AG10803 (cell line): Measurements from ENCODE around the gene FBXO30.

ENCODE experiments used
- DNase-seq: peaks from one replicate; pipeline ENCODE4 v3.0.0; 2010; ENCODE audit warnings: low read depth
- H3K4me3 ChIP-seq: 2 replicates; pipeline ENCODE4 v1.5.1; 2011; ENCODE audit warnings: mild to moderate bottlenecking, low read length, control low read depth
- TF ChIP-seq, protein P1 (sequence below): conservative IDR thresholded peaks from 2 replicates; pipeline ENCODE4 v1.5.1; 2011; ENCODE audit warnings: mild to moderate bottlenecking, low read length, control low read depth, inconsistent platforms

The FBXO30 gene

DNA sequence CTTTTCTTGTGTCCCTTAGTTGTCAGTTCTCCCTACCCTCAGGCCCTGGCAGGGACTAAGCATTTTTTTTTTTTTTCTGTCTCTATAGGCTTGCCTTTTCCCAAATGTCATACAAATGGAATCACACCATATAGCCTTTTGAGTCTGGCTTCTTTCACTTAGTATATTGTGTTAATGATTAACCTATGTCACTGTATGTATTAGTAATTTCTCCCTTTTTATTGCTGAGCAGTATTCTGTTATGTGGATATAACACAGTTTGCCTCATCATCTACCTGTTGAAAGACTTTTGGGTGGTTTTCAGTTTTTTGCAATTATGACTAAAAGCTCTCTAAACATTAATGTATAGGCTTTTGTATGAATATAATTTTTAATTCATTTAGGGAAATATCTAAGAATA, 16.0 kb upstream of the FBXO30 start:
- TF ChIP-seq, protein P1, sequence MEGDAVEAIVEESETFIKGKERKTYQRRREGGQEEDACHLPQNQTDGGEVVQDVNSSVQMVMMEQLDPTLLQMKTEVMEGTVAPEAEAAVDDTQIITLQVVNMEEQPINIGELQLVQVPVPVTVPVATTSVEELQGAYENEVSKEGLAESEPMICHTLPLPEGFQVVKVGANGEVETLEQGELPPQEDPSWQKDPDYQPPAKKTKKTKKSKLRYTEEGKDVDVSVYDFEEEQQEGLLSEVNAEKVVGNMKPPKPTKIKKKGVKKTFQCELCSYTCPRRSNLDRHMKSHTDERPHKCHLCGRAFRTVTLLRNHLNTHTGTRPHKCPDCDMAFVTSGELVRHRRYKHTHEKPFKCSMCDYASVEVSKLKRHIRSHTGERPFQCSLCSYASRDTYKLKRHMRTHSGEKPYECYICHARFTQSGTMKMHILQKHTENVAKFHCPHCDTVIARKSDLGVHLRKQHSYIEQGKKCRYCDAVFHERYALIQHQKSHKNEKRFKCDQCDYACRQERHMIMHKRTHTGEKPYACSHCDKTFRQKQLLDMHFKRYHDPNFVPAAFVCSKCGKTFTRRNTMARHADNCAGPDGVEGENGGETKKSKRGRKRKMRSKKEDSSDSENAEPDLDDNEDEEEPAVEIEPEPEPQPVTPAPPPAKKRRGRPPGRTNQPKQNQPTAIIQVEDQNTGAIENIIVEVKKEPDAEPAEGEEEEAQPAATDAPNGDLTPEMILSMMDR = no peak
- H3K4me3 ChIP-seq = no peak overlapping the region
- no peak for DNase-seq

DNA sequence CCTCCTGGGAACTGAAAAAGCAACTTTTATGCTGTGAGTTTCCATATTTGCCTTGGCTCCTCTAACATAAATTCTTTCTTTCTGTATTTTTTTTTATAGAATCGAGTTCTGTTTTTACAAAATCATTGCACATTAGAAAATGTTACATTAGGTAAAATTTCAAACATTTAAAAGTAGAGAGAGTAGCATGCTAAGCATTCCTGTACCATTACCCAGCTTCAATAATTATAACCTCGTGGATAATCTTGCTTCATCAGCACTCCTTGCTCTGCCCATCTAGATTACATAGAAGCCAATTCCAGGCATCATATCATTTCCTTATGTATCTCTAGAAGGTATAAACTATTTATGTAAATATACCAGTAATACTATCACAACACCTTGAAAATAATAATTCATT, 15.4 kb upstream of the FBXO30 start:
- no peak for DNase-seq
- TF ChIP-seq, protein P1 = no peak
- no peak overlapping the region for H3K4me3 ChIP-seq

GRCh38 chr6:145829102-145829501, 14.5 kb upstream of the FBXO30 start:
- TF ChIP-seq, protein P1 = no peak
- no peak overlapping the region for H3K4me3 ChIP-seq
- DNase-seq = no peak

DNA sequence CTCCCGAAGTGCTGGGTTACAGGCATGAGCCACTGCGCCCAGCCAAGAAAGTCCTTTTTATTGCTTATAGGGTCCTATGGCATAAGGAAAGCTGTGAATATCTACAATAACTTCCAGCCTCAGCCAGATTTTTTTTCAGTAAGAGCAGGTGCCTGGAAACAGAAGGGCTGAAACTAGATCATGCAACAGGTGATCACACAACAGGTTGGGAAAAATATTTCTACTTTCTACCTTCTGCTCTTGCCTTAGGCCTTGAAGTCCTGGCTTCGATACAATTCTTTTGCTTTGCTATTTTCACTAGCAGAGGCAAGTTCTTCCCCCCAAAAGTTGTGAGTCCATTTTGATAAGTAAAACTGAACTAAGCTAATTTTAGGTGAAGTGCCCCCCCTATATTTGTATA, 9.7 kb upstream of the FBXO30 start:
- no peak overlapping the region for H3K4me3 ChIP-seq
- TF ChIP-seq, protein P1 = no peak
- no peak for DNase-seq

- DNase-seq = no peak
- TF ChIP-seq, protein P1 = no peak
- H3K4me3 ChIP-seq = no peak overlapping the region
Observed at GRCh38 chr6:145823328-145823944, 8.8 kb upstream of the FBXO30 start.

GRCh38 chr6:145822456-145822855, 7.9 kb upstream of the FBXO30 start:
- DNase-seq = no peak
- H3K4me3 ChIP-seq = no peak overlapping the region
- TF ChIP-seq, protein P1 = no peak

GRCh38 chr6:145819994-145820393, 5.4 kb upstream of the FBXO30 start:
- no peak for DNase-seq
- TF ChIP-seq, protein P1 = no peak
- no peak overlapping the region for H3K4me3 ChIP-seq
